ENCODE results near the gene ASIP.
"Not testable (repeated sequence)": the region's sequence is repeated elsewhere in the genome, so short reads cannot be mapped to it uniquely, and the experiment has no call there.

ASIP gene, protein sequence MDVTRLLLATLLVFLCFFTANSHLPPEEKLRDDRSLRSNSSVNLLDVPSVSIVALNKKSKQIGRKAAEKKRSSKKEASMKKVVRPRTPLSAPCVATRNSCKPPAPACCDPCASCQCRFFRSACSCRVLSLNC

DNA sequence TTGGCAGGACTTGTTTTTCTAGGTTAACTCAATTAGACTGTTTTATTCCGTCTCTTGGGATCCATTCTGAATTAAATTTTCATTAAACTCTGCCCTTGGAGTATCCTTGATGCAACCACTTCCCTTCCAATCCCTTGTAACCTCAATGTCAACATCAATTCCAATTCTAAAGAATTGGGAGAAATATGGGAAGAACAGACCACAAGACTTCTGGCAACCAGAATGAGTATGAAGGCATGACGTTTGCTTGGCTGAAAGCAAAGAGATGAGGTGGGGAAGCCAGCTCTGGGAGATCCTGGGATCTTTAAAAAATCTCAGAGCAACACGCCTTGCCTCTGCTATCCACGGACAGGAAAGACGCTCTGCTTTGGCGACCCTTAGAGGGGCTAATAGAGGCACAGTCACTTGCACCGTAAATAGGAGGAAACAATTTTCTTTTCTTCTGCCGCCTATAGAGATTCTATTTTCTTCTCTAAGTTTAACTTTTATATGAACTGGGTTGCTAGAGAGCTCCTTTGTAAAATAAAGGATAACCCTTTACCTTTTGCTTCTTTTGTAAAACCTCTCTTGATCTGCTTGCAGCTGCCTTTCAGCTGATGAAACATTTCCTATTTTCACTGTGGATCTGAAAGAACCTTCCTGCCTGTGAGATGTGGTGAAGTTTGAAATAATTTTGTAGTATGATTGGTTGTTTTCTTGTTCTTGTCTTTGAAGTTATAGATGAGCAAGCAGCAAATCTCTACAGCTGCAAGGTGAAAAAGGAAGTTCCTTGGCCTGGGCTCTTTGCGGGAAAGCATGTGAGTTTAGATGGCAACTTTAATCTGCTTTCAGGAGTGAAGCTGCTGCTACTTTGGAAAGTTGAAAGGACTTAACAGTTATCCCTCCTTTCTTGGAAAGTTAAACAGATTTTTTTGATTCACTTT, at the start of gene ASIP:
TSS of gene ASIP (plus strand) at position 731 of the 923 bp plus-strand sequence. CDS start 18,952 bp downstream, outside the sequence.
- no peak for DNase-seq

DNA sequence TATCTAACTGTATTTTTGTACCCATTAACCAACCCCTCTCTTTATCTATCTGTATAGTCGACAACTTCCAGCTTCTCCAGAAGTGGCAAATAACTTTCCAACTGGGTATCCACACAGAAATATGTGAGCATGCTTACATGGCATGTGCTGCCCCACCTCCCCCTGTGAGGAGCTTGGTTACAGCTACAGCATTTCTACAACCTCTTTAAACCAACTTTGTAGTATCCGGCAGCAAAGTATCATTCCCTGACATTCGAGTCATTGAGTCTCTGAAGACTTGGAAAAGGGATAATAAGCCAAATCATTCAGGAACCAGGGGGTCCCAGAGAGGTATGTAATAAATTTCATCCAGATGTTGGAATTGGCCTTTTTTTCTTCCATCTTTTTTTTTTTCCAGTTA, 48.2 kb upstream of the ASIP start:
- no peak for DNase-seq

DNA sequence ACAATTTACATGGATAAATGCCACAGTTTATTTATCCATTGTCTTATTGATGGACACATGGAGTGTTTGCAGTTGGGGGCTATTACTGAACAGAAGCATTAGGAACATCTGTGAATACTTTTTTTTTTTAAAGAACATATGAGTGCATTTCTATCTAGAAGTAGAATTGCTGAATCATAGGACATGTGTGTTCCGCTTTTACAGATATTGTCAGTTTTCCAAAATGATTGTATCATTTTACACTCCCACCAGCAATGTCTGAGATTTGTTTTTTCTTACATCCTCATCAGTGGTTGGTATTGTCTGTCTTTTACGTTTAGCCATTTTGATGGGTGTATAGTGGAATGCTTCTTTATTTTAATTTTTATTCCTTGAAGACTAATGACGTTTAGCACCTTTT, 42.0 kb upstream of the ASIP start:
- DNase-seq: no peak

DNA sequence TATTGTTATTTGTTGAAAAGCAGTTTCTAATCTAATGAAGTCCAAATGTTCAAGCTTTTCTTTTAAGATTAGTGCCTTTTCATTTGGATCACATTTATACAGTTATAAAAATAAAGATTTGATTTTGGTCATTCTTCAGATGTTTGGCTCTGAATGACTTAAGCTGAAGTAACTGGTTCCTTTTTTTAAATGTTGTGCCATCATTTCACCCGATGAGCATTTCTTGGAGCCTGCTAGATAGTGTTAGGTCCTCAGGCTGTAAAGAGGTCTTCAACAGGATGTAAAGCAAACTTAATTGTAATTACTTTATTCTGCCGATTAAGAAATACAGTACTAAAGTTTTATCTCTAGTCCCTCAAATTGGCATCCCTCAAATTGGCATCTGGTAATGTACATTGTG, 41.2 kb upstream of the ASIP start:
- DNase-seq: no peak

DNA sequence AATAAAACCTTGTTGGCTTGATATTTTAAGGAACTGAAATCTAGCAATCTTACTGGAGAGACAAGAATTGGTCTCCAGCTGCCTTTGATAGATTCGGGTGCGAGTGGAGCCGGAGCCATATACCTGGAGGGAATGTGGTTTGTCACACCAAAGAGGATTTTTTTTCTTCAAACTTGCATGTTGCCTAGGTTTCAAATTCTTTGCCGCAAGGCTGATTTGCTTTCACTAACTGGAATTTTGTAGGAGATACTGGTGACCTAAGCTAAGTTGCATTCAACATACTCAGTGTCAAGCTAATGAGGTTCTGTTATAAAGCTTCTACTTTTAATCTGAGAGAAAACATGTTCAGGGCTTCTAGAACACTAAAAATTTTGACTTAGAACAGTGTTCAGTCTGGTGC, 39.7 kb upstream of the ASIP start:
- no peak for DNase-seq

DNA sequence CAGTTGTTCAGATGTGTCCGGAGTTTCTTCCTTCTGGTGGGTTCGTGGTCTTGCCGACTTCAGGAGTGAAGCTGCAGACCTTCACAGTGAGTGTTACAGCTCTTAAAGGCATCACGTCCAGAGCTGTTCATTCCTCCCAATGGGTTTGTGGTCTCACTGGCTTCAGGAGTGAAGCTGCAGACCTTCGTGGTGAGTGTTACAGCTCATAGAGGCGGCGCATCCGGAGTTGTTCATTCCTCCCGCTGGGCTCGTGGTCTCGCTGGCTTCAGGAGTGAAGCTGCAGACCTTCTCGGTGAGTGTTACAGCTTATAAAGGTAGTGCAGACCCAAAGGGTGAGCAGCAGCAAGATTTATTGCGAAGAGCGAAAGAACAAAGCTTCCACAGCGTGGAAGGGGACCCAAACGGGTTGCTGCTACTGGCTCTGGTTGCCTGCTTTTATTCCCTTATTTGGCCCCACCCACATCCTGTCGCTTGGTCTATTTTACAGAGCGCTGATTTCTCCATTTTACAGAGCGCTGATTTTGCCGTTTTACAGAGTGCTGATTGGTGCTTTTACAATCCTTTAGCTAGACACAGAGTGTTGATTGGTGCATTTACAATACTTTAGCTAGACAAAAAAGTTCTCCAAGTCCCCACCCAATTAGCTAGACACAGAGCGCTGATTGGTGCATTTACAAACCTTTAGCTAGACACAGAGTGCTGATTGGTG, 35.9 kb upstream of the ASIP start:
- not testable (repeated sequence) for DNase-seq

DNA sequence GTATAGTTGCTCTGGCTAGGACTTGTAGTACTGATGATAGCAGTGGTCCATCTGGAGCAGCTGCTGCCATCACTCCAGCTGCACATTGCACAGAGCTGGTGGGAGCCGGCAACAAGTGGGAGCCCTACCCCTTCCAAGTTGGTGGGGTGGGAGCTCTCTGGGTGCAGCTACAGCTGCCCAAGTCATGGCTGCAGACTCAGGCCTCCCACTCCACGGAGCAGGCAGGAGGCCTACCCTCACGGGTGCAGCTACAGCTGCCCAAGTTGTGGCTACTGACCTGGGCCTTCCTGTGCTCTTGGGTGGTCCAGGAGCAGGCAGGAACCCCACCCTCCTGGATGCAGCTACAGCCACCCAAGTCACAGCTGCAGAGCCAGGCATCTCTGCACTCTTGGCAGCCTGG, 32.1 kb upstream of the ASIP start:
- DNase-seq: no peak

DNA sequence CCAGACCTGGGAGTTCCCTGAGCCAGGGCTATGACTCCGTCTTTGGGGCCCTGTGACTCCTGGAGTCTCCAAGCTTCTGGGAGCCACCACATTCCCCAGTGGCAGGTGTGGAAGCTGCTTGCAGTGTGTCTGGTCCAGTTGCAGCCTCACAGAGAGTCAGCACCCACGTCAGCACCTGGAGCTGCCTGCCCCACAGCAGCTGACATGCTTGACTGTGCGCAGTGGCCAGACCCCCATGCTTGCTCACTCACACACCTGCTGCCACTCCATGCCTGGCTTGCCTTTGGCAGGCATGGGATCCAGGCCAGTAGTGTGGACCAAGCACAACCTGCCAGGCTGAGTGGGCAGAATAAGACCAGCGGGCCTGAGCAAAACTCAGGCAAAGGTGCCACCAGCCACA, 31.0 kb upstream of the ASIP start:
- no peak for DNase-seq

DNA sequence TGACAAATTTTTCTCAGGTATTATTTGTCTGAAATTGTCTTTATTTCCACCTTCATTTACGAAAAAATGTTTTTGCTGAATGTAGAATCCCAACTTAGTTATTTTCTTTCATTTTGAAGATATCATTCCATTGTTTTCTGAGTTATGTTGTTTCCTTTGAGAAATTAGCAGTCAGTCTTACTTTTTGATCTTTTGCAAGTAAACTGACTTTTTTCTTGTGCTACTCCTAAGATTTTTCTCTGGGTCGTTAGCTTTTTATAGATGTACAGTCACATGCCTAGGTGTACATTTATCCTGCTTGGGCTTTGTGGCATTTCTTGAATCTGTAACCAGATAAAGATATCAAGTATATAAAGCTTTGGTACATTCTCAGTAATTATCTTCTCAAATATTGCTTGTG, 29.6 kb upstream of the ASIP start:
- no peak for DNase-seq

DNA sequence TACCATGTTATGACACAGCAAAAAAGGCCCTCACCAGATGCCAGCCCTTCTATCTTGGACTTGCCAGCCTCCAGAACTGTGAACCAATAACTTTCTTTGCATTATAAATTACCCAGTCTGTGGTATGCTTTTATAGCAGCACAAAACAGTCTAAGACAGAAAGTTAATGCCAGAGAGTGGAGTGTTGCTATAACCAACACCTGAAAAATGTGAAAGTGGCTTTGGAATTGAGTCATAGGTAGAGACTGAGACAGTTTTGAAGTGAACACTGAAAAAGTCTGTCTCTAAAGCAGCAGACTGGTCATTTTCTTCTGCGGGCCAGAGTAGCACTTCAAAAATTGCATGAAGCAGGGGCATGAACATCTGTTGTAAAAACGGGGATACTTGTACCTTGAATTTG, 28.0 kb upstream of the ASIP start:
- no peak for DNase-seq

DNA sequence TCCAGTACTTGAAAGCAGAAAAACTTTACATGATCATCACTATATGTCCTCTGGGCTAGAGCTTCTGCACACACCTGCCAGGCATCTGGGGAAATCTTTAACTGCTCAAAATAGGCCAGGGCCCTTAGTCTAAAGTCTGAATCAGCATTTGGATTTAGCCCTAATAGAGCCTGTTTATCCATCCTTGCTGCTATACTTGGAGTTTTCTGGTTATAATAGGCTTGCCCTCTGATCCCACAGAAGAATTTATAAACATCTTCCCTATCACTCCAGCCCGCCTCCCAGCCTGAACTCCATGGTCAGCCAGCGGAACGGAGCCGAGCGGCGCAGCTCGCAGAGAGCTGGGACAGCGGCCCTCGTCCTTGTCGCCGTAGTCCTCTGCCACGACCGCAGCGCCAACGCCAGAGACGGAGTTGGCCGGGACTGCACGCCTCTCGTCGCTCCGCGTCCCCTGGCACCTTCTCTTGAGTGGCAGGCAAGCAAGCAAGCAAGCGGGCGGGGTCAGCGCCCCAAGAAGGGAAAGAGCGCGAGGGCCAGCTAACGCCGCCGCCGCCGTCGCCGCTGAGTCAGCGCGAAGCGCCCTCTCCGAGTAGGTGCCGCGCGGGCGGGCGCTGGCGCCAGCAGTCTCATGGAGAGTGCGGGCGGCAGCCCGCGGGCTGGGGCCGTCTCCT, 25.4 kb upstream of the ASIP start:
- peak; percentile 70 for DNase-seq

DNA sequence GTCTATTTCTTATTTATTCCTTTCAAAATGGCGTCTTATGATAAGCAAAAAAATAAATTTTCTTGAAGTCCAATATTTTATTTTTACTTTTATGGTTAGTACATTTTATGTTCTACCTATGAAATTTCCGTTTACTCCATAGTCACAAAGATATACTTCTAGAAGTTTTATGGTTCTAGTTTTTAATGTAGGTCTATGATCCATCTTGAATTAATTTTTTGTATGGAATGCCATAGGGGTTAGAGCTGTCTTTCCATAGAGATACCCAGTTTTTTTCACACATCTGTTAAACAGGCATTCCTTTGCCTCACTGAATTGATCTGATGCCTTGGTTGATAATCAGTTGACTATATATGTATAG, 24.9 kb upstream of the ASIP start:
- DNase-seq: no peak

DNA sequence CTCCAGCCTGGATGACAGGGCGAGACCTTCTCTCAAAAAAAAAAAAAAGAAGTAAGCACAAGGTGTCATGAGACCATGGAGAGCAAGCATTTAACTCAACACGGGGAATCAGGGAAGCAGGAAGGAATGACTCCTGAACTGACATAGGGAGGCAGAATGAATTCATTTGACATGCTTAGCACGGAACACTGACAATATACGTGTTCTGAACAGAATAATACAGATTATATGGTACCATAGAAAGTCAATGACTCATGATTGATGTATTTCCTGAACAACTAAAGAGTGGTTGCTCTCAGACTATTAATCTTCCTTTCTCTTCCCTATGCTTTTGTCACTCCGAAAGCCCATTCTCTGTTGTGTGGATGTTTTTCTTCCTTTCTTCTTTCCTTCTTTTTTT, 20.7 kb upstream of the ASIP start:
- DNase-seq: no peak

DNA sequence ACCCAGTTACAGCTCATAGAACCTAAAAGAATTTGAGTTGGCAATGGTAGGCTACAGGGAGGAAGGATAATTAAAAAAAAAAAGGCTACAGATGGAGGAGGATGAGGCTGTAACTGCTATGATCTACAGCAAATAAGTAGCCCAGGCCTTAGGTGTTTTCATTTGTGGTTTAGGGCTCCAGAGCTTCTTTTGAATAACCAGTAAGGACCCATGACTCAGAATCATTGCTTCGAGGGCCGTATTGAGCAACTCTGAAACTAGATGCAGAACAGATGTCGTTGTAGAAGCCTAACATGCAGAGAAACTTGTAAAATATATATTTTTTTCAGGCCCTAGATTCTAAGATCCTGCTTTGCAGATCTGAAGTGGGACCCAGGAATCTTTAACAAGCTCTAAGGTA, 19.0 kb upstream of the ASIP start:
- DNase-seq: no peak

DNA sequence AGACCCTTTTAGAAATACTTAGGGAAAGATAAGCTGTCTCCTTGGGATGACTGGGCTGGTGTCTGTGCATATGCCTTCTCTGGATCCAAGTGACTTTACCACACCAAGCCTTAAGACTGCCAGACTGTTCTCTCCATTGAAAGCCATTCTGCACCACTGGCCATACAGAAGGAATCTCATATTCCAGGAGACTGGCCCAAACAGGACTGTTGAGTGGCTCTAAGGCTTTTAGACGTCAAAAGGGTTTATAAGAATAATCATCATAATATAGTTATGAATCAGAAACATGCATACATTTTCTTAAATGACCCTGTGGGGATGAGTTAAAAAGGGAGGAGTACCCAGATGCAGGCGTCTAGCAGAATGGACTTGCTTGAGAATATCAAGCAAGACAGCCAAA, 17.0 kb upstream of the ASIP start:
- DNase-seq: not testable (repeated sequence)

DNA sequence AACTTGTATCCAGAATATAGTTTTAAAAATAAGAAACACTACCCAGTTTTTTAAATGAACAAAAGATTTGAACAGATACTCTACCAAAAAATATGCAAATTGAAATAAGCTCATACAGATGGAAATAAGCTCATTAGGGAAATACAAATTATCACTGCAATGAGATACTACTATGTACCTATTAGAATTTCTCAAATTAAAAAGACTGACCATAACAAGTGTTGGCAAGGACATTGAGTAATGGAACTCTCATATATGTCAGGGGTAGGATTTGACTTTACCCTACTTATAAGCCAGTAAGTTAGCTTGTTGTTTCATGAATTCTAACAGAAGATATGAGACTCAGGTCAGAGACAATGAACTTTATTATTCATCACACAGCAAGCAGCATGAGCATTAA, 9.6 kb upstream of the ASIP start:
- DNase-seq: no peak

DNA sequence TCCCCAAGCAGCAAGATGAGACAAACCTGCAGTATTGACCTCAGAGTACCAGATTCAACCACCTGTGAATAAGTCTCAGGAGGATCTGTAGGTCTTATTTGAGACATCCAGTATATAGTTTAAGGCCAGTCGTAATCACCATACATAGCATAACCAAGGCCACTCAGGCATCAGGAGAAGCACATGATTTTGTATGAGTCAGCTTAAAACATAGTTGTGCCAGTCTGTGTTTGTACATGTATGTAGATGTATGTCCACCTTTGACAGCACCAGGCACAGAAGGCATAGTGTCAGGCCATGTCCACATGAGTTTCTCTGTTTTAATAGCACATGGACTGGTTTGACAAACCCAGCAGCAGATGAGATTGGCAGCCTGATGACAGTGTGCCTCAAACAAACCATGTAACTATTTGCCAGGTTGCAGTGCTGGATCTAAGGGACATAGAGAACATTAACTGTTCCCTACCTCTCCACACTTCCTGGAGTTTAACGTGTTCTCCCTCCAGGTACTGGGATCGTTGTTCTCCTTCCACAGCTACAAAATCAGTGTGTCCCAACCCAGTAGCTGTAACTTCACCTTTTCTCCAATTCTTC, 8.6 kb upstream of the ASIP start:
- no peak for DNase-seq

DNA sequence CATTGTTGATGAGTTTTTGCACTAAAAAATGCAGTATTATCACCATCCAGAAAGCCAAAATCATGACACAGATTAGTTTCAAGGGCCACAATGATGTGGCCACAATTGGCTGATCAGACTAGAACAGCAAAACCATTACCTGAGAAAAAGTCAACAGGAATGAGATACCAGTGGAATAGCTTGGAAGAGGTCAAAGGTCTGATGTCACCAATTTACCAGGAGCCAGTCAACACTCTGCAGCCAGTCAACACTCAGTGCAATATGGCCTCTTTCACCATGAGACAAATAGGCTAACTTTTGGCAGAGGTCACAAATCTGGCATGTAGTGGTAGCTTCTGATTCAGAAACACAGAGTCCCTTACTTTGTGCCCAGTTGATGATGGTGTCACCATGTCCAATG, 7.5 kb upstream of the ASIP start:
- DNase-seq: no peak

DNA sequence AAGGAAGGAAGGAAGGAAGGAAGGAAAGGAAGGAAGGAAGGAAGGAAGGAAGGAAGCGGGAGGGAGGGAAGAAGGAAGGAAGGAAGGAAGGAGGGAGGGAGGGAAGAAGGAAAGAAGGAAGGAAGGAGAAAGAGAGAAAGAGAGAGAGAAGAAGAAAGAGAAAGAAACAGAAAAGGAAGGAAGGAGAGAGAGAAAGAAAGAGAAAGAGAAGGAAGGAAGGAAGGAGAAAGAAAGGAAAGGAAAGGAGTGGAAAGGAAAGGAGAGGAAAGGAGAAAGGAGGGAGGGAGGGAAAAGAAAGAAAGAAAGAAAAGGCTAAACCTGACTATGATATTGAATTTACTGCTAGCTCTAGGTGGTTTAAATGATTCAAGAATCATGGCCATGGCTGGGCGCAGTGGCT, 5.3 kb upstream of the ASIP start:
- DNase-seq: no peak

DNA sequence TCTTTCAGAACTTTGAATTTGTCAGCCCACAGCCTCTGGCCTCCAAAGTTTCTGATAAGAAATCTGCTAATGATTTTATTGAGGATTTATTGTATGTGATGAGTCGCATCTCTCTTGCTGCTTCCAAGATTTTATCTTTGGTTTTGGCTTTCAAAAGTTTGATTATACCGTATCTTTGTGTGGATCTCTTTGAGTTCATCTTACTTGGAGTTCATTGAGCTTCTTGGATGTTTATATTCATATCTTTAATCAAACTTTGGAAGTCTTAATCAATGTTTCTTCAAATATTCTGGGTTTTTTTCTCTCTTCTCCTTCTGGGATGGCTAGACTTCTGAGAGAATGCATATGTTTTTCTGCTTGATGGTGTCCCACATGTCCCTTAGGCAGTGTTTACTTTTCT, 3.3 kb upstream of the ASIP start:
- DNase-seq: no peak

DNA sequence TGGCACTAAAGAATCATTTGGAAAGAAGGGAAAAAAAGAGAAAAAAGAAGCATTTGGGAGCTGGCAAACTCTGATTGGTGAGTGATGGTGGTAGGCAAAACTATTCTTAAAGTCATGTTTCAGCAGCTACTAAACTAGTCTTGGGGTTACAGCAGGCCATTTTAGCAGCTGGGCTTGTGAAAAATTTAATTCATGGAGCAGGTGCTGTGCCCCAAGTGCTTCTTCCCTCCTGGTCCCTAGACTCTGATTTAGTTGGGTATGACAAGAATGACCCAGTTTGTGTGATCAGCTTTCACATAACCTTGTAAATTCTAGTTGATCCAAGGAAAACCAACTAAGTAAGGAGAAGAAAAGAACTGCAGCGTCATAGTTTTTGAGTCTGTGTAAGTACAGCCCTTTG, 1.1 kb upstream of the ASIP start:
- DNase-seq: no peak

DNA sequence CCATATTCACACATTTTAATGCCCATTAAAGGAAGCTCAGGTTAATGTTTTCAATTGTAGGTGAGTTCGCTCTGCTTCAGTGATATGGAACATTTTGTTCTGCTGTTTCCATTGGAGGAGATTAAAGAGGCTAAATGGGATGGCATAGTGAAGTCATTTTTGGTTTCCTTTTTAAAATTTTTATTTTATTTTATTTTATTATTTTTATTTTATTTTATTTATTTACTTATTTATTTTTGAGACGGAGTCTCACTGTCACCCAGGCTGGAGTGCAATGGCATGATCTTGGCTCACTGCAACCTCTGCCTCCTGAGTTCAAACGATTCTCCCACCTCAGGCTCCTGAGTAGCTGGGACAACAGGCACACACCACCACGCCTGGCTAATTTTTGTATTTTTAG, 792 bp downstream of the ASIP start:
- DNase-seq: not testable (repeated sequence)

DNA sequence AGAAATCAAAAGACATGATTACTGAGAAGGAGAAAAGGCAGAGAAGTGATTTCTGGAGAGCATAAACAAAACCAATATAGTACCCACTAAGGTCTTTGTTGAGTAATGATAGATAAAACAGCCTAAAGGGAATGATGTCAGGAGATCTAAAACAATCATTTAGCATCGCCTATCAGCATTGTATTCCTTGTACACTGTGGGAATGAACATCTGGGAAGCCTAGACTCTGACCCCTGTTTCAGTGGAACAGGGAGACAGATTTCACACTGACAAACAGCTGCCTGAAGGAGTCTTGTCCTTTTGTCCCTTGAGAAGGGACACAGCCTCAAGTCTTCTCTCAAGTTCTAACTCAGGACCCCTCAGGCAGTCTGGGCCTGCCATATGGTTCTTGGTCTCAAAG, 1.7 kb downstream of the ASIP start:
- DNase-seq: no peak

Data from left hindlimb (tissue), 1 donor.